ENCODE measurements around the gene SULT1A2.
"Not testable (repeated sequence)": the region's sequence is repeated elsewhere in the genome, so short reads cannot be mapped to it uniquely, and the experiment has no call there.

Gene SULT1A2

GRCh38 chr16:28612359-28613280 lies 15.8 kb upstream of the SULT1A2 start:
- in situ Hi-C loops (cut with HindIII; ENCODE audit: low pct_ligation_motif_present, low pct_unique_long_range_greater_than_20kb, low sequenced_read_pairs): not testable (repeated sequence)

GRCh38 chr16:28610595-28611191 lies 13.8 kb upstream of the SULT1A2 start:
- in situ Hi-C loops (cut with HindIII; ENCODE audit: low pct_ligation_motif_present, low pct_unique_long_range_greater_than_20kb, low sequenced_read_pairs): no loop called here
- no peak for DNase-seq

More at GRCh38 chr16:28612359-28613280, 15.8 kb upstream of the SULT1A2 start:
- not testable (repeated sequence) for DNase-seq

- no peak for DNase-seq
- in situ Hi-C loops (cut with HindIII; ENCODE audit: low pct_ligation_motif_present, low pct_unique_long_range_greater_than_20kb, low sequenced_read_pairs): no loop called here
Measured at GRCh38 chr16:28609631-28610594, 13.1 kb upstream of the SULT1A2 start, which contains the start of gene SULT1A1. Gene SULT1A1, minus strand, starts transcription at chr16:28610044. Its CDS starts 1,189 bp downstream, at chr16:28608855.

- DNase-seq; in situ Hi-C loops (cut with HindIII; ENCODE audit: low pct_ligation_motif_present, low pct_unique_long_range_greater_than_20kb, low sequenced_read_pairs): not testable (repeated sequence)
Measured at GRCh38 chr16:28608867-28609596, 12.2 kb upstream of the SULT1A2 start.

GRCh38 chr16:28608496-28608808 lies 11.6 kb upstream of the SULT1A2 start:
- in situ Hi-C loops (cut with HindIII; ENCODE audit: low pct_ligation_motif_present, low pct_unique_long_range_greater_than_20kb, low sequenced_read_pairs); DNase-seq: not testable (repeated sequence)

GRCh38 chr16:28607681-28608495 lies 11.0 kb upstream of the SULT1A2 start:
- DNase-seq; in situ Hi-C loops (cut with HindIII; ENCODE audit: low pct_ligation_motif_present, low pct_unique_long_range_greater_than_20kb, low sequenced_read_pairs): not testable (repeated sequence)

GRCh38 chr16:28607116-28607623 lies 10.3 kb upstream of the SULT1A2 start:
- DNase-seq: no peak
- in situ Hi-C loops (cut with HindIII; ENCODE audit: low pct_ligation_motif_present, low pct_unique_long_range_greater_than_20kb, low sequenced_read_pairs): no loop called here

- in situ Hi-C loops (cut with HindIII; ENCODE audit: low pct_ligation_motif_present, low pct_unique_long_range_greater_than_20kb, low sequenced_read_pairs): no loop called here
- DNase-seq: no peak
Measured at GRCh38 chr16:28606291-28607115, 9.7 kb upstream of the SULT1A2 start.

- no peak for DNase-seq
- in situ Hi-C loops (cut with HindIII; ENCODE audit: low pct_ligation_motif_present, low pct_unique_long_range_greater_than_20kb, low sequenced_read_pairs): no loop called here
Measured at GRCh38 chr16:28604186-28604565, 7.3 kb upstream of the SULT1A2 start.

GRCh38 chr16:28603381-28604185 lies 6.7 kb upstream of the SULT1A2 start:
- in situ Hi-C loops (cut with HindIII; ENCODE audit: low pct_ligation_motif_present, low pct_unique_long_range_greater_than_20kb, low sequenced_read_pairs): no loop called here
- no peak for DNase-seq

- in situ Hi-C loops (cut with HindIII; ENCODE audit: low pct_ligation_motif_present, low pct_unique_long_range_greater_than_20kb, low sequenced_read_pairs): no loop called here
Measured at GRCh38 chr16:28602529-28602928, 5.7 kb upstream of the SULT1A2 start.

GRCh38 chr16:28602062-28602461 lies 5.2 kb upstream of the SULT1A2 start:
- DNase-seq; in situ Hi-C loops (cut with HindIII; ENCODE audit: low pct_ligation_motif_present, low pct_unique_long_range_greater_than_20kb, low sequenced_read_pairs): not testable (repeated sequence)

More at GRCh38 chr16:28602529-28602928, 5.7 kb upstream of the SULT1A2 start:
- no peak for DNase-seq

- in situ Hi-C loops (cut with HindIII; ENCODE audit: low pct_ligation_motif_present, low pct_unique_long_range_greater_than_20kb, low sequenced_read_pairs); DNase-seq: not testable (repeated sequence)
Measured at GRCh38 chr16:28601589-28601988, 4.7 kb upstream of the SULT1A2 start.

- DNase-seq; in situ Hi-C loops (cut with HindIII; ENCODE audit: low pct_ligation_motif_present, low pct_unique_long_range_greater_than_20kb, low sequenced_read_pairs): not testable (repeated sequence)
Measured at GRCh38 chr16:28600965-28601364, 4.1 kb upstream of the SULT1A2 start.
